WTC11 (cell line): ENCODE data around the gene KIF5A. TPM values are rescaled to one million over a fixed set of nuclear protein-coding genes. Genes with fewer than 3 reads are reported as not detected.
A peak's percentile ranks its signal among the peaks of the same experiment; 100 is the strongest.

Experiments used
- ATAC-seq: fragments of 200-7000 bp; cut with Tn5 transposase; 2 replicates; pipeline ENCODE4 v1.10.0; 2021; ENCODE audit warnings: mild to moderate bottlenecking, moderate library complexity
- CTCF ChIA-PET: fragments of 300-600 bp; sonication (Branson Sonifier 250); formaldehyde crosslinking; loops from one replicate; lab custom pipeline; 2021; ENCODE audit warnings: antibody characterized with exemption; lab: Charles Lee
- POLR2A ChIA-PET: fragments of 350-600 bp; sonication (Branson Sonifier 250); formaldehyde crosslinking; loops from one replicate; lab custom pipeline; 2021; ENCODE audit warnings: antibody characterized with exemption; lab: Charles Lee
- DNase-seq: peaks from one replicate; pipeline ENCODE4 v3.0.0; 2021; ENCODE audit warnings: low spot score
- H3K27ac Mint-ChIP-seq: 2 replicates; pipeline ENCODE4 v1.8.0; 2021; ENCODE audit warnings: mixed read lengths
- H3K27me3 Mint-ChIP-seq: 2 replicates; pipeline ENCODE4 v1.8.0; 2021; ENCODE audit warnings: low read depth, mild to moderate bottlenecking, moderate library complexity, mixed read lengths
- H3K36me3 Mint-ChIP-seq: 2 replicates; pipeline ENCODE4 v1.8.0; 2021; ENCODE audit warnings: mixed read lengths
- H3K4me1 Mint-ChIP-seq: 2 replicates; pipeline ENCODE4 v1.8.0; 2022; ENCODE audit warnings: mixed read lengths
- H3K4me3 Mint-ChIP-seq: 2 replicates; pipeline ENCODE4 v1.8.0; 2021; ENCODE audit warnings: mild to moderate bottlenecking, moderate library complexity, mixed read lengths
- H3K9me3 Mint-ChIP-seq: 2 replicates; pipeline ENCODE4 v1.8.0; 2021; ENCODE audit warnings: mixed read lengths
- ARID4B ChIP-seq: sonication (generic); formaldehyde crosslinking; IDR thresholded peaks from 2 replicates; pipeline ENCODE4 v1.8.0; 2023; ENCODE audit warnings: missing genetic modification reagents, mild to moderate bottlenecking, borderline replicate concordance
- ATF3 ChIP-seq: sonication (generic); formaldehyde crosslinking; conservative IDR thresholded peaks from 2 replicates; pipeline ENCODE4 v1.8.1; 2022; ENCODE audit warnings: mild to moderate bottlenecking, missing genetic modification reagents
- ESRRA ChIP-seq: sonication (generic); formaldehyde crosslinking; IDR thresholded peaks from 2 replicates; pipeline ENCODE4 v1.8.1; 2022; ENCODE audit warnings: mild to moderate bottlenecking, missing genetic modification reagents, borderline replicate concordance
- ETV6 ChIP-seq: sonication (generic); formaldehyde crosslinking; IDR thresholded peaks from 2 replicates; pipeline ENCODE4 v1.8.1; 2022; ENCODE audit warnings: mild to moderate bottlenecking, missing genetic modification reagents
- GABPB1 ChIP-seq: sonication (generic); formaldehyde crosslinking; IDR thresholded peaks from 2 replicates; pipeline ENCODE4 v1.8.1; 2023; ENCODE audit warnings: mild to moderate bottlenecking, missing genetic modification reagents
- KAT7 ChIP-seq: sonication (generic); formaldehyde crosslinking; IDR thresholded peaks from 2 replicates; pipeline ENCODE4 v1.8.1; 2023; ENCODE audit warnings: missing genetic modification reagents, mild to moderate bottlenecking, borderline replicate concordance
- MLX ChIP-seq: sonication (generic); formaldehyde crosslinking; IDR thresholded peaks from 2 replicates; pipeline ENCODE4 v1.8.1; 2023; ENCODE audit warnings: mild to moderate bottlenecking, missing genetic modification reagents, moderate library complexity
- NFE2L1 ChIP-seq: sonication (generic); formaldehyde crosslinking; IDR thresholded peaks from 2 replicates; pipeline ENCODE4 v1.8.1; 2023; ENCODE audit warnings: missing genetic modification reagents
- TEAD4 ChIP-seq: sonication (generic); formaldehyde crosslinking; IDR thresholded peaks from 2 replicates; pipeline ENCODE4 v1.8.0; 2022; ENCODE audit warnings: mild to moderate bottlenecking, missing genetic modification reagents
- USF1 ChIP-seq: sonication (generic); formaldehyde crosslinking; IDR thresholded peaks from 2 replicates; pipeline ENCODE4 v1.8.0; 2022; ENCODE audit warnings: mild to moderate bottlenecking, missing genetic modification reagents
- ZNF396 ChIP-seq: fragments of 250-450 bp; sonication (Bioruptor Pico); IDR thresholded peaks from 2 replicates; pipeline ENCODE4 v1.8.0; 2021; ENCODE audit warnings: mild to moderate bottlenecking, moderate library complexity, borderline replicate concordance
- ZNF416 ChIP-seq: fragments of 250-450 bp; sonication (Bioruptor Pico); IDR thresholded peaks from 2 replicates; pipeline ENCODE4 v1.9.0; 2021; ENCODE audit warnings: mild to moderate bottlenecking, inconsistent platforms
- ZNF425 ChIP-seq: fragments of 250-450 bp; sonication (Bioruptor Pico); conservative IDR thresholded peaks from 2 replicates; pipeline ENCODE4 v1.9.0; 2021; ENCODE audit warnings: mild to moderate bottlenecking
- total RNA-seq: library from RNA; stranded (reverse); gene quantifications from 3 replicates; pipeline ENCODE4 v1.2.3, GENCODE V29; 2021

KIF5A gene
- total RNA-seq, 1 experiment from 2014 or later: 16.1 TPM

GRCh38 chr12:57611827-57612710 lies 62.2 kb downstream of the KIF5A start (continued):
- TF ChIP-seq TEAD4 (CRISPR knock-in tag) (no peak), ETV6 (no peak), USF1 (no peak), GABPB1 (CRISPR knock-in tag) (no peak), ATF3 (CRISPR knock-in tag) (no peak)

GRCh38 chr12:57612711-57613426 lies 63.0 kb downstream of the KIF5A start:
- H3K27ac Mint-ChIP-seq: no peak overlapping the region
- peaks cover 36% of the 10 kb centered on the region for H3K4me1 Mint-ChIP-seq
- POLR2A ChIA-PET: no interaction called here
- no peaks in the 10 kb centered on the region for H3K9me3 Mint-ChIP-seq
- no peak for DNase-seq
- no peak for ATAC-seq
- peak overlapping the region; percentile 76; the same call in 1 of the 2 replicates for H3K4me3 Mint-ChIP-seq
- TF ChIP-seq ZNF396 (CRISPR knock-in tag) (no peak), ZNF416 (CRISPR knock-in tag) (no peak), ZNF425 (CRISPR knock-in tag) (no peak), MLX (CRISPR knock-in tag) (no peak), NFE2L1 (CRISPR knock-in tag) (no peak), KAT7 (no peak), ESRRA (CRISPR knock-in tag) (no peak), ARID4B (no peak)
- peaks cover 69% of the 10 kb centered on the region for H3K27me3 Mint-ChIP-seq
- CTCF ChIA-PET: interaction anchor here (1.4 to 5.1 kb wide), 6 partner anchors 7 to 399 kb away, joined by 3 to 38 read pairs (median 12); partner anchors contain the start of genes B4GALNT1 and TSPAN31
- peaks cover 3% of the 10 kb centered on the region; the same call in 1 of the 2 replicates for H3K36me3 Mint-ChIP-seq
